HepG2 (cell line): ENCODE results near the gene FAM83C. TPM values are rescaled to one million over a fixed set of nuclear protein-coding genes. Genes with fewer than 3 reads are reported as not detected.

ENCODE experiments used
- ATAC-seq: fragments of 200-7000 bp; cut with Tn5 transposase; 3 replicates; pipeline ENCODE4 v1.9.1; 2020; ENCODE audit warnings: mild to moderate bottlenecking, moderate library complexity
- BruUV-seq: library from RNA; stranded (reverse); fragments of 400-500 nt; replicated peaks from 2 replicates; lab custom pipeline; 2021; lab: Mats Ljungman, UMichigan
- CTCF ChIA-PET: fragments of 300-600 bp; formaldehyde crosslinking; extraction: SDS; loops from one replicate; lab custom pipeline; 2021; ENCODE audit warnings: low total read pairs, inconsistent platforms, low intra/inter-chr PET ratio; lab: Yijun Ruan, JAX
- POLR2A ChIA-PET: fragments of 350-600 bp; sonication (Branson Sonifier 250); formaldehyde crosslinking; loops from one replicate; lab custom pipeline; 2020; ENCODE audit warnings: antibody characterized with exemption, inconsistent platforms; lab: Yijun Ruan, JAX
- DNase-seq: peaks from one replicate; pipeline ENCODE4 v3.0.0-alpha.2; 2015; ENCODE audit warnings: low spot score
- FAIRE-seq: peaks from 3 replicates; lab custom pipeline; 2011; peaks lifted over from hg19 to GRCh38; lab: Jason Lieb, UNC
- H2AFZ ChIP-seq: one replicate; pipeline ENCODE4 v1.6.1; 2011; ENCODE audit warnings: low read length, inconsistent platforms
- H3K27ac ChIP-seq: fragments of 300-600 bp; 3 replicates; pipeline ENCODE4 v1.8.0; 2011; ENCODE audit warnings: mixed run types, mild to moderate bottlenecking, mixed read lengths, low read length, inconsistent platforms; ENCODE audit not compliant: insufficient read depth; ENCODE audit errors: extremely low read length
- H3K27me3 ChIP-seq, 2 experiments: fragments of 200-600 bp in 1 of 2; 2 replicates in 1 of 2; 3 replicates in 1 of 2; pipeline versions ENCODE4 v1.6.0 to v1.8.0; 2011; ENCODE audit warnings: low read length in 2 of 2, mild to moderate bottlenecking in 2 of 2, moderate library complexity in 2 of 2, inconsistent platforms in 1 of 2; ENCODE audit not compliant: insufficient read depth in 2 of 2, control insufficient read depth in 1 of 2
- H3K36me3 ChIP-seq, 2 experiments: fragments of 200-600 bp in 1 of 2; replicated peaks in 1 of 2; 2 replicates in 1 of 2; 3 replicates in 1 of 2; pipeline versions ENCODE4 v1.5.1 to v1.8.0; 2011; ENCODE audit warnings: low read length in 2 of 2, inconsistent platforms in 1 of 2; ENCODE audit not compliant: insufficient read depth in 2 of 2, control insufficient read depth in 1 of 2
- H3K4me1 ChIP-seq: 2 replicates; pipeline ENCODE4 v1.5.1; 2012; ENCODE audit warnings: low read length, inconsistent platforms; ENCODE audit not compliant: insufficient read depth
- H3K4me2 ChIP-seq: 2 replicates; pipeline ENCODE4 v1.6.0; 2011; ENCODE audit warnings: low read depth, low read length, inconsistent platforms
- H3K4me3 ChIP-seq, 3 experiments: fragments of 200-600 bp in 1 of 3; sonication (generic), shearing (Covaris generic) in 1 of 3; replicated peaks in 1 of 3; 2 replicates each; pipeline ENCODE4 v1.5.1; 2011 to 2016; ENCODE audit warnings: low read length in 3 of 3, inconsistent platforms in 2 of 3, low read depth in 2 of 3, mild to moderate bottlenecking in 2 of 3, control low read depth in 1 of 3, mixed read lengths in 1 of 3; ENCODE audit not compliant: insufficient read depth in 1 of 3
- H3K79me2 ChIP-seq: one replicate; pipeline ENCODE4 v1.6.1; 2011; ENCODE audit warnings: low read length, inconsistent platforms; ENCODE audit not compliant: insufficient read depth
- H3K9ac ChIP-seq: 2 replicates; pipeline ENCODE4 v1.6.0; 2011; ENCODE audit warnings: mild to moderate bottlenecking, low read depth, low read length, inconsistent platforms; ENCODE audit not compliant: insufficient read depth
- H3K9me3 ChIP-seq: 2 replicates; pipeline ENCODE4 v1.5.1; 2012; ENCODE audit warnings: mild to moderate bottlenecking, low read length
- H4K20me1 ChIP-seq: 2 replicates; pipeline ENCODE4 v1.6.0; 2011; ENCODE audit warnings: inconsistent platforms, mild to moderate bottlenecking, low read length, moderate library complexity; ENCODE audit not compliant: insufficient read depth
- CREBL2 ChIP-seq: sonication (generic); formaldehyde crosslinking; IDR thresholded peaks from 2 replicates; pipeline ENCODE4 v1.8.1; 2023; ENCODE audit warnings: missing genetic modification reagents, mild to moderate bottlenecking, borderline replicate concordance
- EP300 ChIP-seq, 3 experiments: sonication (generic) in 1 of 3; formaldehyde crosslinking in 1 of 3; IDR thresholded peaks; 2 replicates each; pipeline versions ENCODE4 v1.5.1 to v1.6.1; 2011 to 2020; ENCODE audit warnings: low read depth in 2 of 3, low read length in 2 of 3, borderline replicate concordance in 1 of 3, improper control_type of control experiment in 1 of 3, mild to moderate bottlenecking in 1 of 3, missing genetic modification reagents in 1 of 3, moderate library complexity in 1 of 3
- FUBP1 ChIP-seq: sonication (generic); formaldehyde crosslinking; IDR thresholded peaks from 2 replicates; pipeline ENCODE4 v1.5.1; 2020; ENCODE audit warnings: missing genetic modification reagents, mild to moderate bottlenecking, borderline replicate concordance
- HOXA9 ChIP-seq: sonication (generic); formaldehyde crosslinking; IDR thresholded peaks from 2 replicates; pipeline ENCODE4 v1.8.1; 2022; ENCODE audit warnings: missing genetic modification reagents, mild to moderate bottlenecking, moderate library complexity, borderline replicate concordance
- MIXL1 ChIP-seq: IDR thresholded peaks from 2 replicates; pipeline ENCODE4 v1.6.1; 2016
- PHF5A ChIP-seq: IDR thresholded peaks from one replicate; pipeline ENCODE4 v1.6.1; 2018; ENCODE audit warnings: low read depth, missing genetic modification reagents; ENCODE audit not compliant: unreplicated experiment
- RELA ChIP-seq: sonication (generic); formaldehyde crosslinking; IDR thresholded peaks from 2 replicates; pipeline ENCODE4 v1.4.0; 2020; ENCODE audit warnings: missing genetic modification reagents
- RFXANK ChIP-seq: IDR thresholded peaks from 2 replicates; pipeline ENCODE4 v1.6.1; 2016
- SCMH1 ChIP-seq: sonication (generic); formaldehyde crosslinking; IDR thresholded peaks from 2 replicates; pipeline ENCODE4 v1.9.0; 2021; ENCODE audit warnings: missing genetic modification reagents, mild to moderate bottlenecking, borderline replicate concordance
- SIN3A ChIP-seq: IDR thresholded peaks from 2 replicates; pipeline ENCODE4 v1.6.1; 2011; ENCODE audit warnings: low read depth, mild to moderate bottlenecking, control low read depth, low read length, borderline replicate concordance
- SOX6 ChIP-seq, 2 experiments: fragments of 450-650 bp in 1 of 2; sonication (generic) in 1 of 2; formaldehyde crosslinking in 1 of 2; IDR thresholded peaks; 2 replicates each; pipeline versions ENCODE4 v1.4.0 to v1.6.1; 2017 to 2020; ENCODE audit warnings: antibody characterized with exemption in 1 of 2, mild to moderate bottlenecking in 1 of 2, missing genetic modification reagents in 1 of 2
- XRCC5 ChIP-seq: fragments of 200-400 bp; formaldehyde crosslinking; optimal IDR thresholded peaks from 2 replicates; pipeline ENCODE3; 2017; ENCODE audit warnings: mild to moderate bottlenecking, low read length
- YEATS4 ChIP-seq: sonication (generic); formaldehyde crosslinking; IDR thresholded peaks from 2 replicates; pipeline ENCODE4 v1.4.0; 2020; ENCODE audit warnings: missing genetic modification reagents, borderline replicate concordance
- ZBTB8A ChIP-seq: sonication (generic); formaldehyde crosslinking; IDR thresholded peaks from 2 replicates; pipeline ENCODE4 v1.4.0; 2020; ENCODE audit warnings: mild to moderate bottlenecking, low read depth, missing genetic modification reagents, borderline replicate concordance
- ZFP36L2 ChIP-seq: sonication (generic); formaldehyde crosslinking; IDR thresholded peaks from 2 replicates; pipeline ENCODE4 v1.4.0; 2020; ENCODE audit warnings: missing genetic modification reagents
- ZNF256 ChIP-seq: sonication (generic); formaldehyde crosslinking; conservative IDR thresholded peaks from 2 replicates; pipeline ENCODE4 v1.4.0; 2020; ENCODE audit warnings: missing genetic modification reagents
- ZNF260 ChIP-seq: sonication (generic); formaldehyde crosslinking; IDR thresholded peaks from 2 replicates; pipeline ENCODE4 v1.4.0; 2020; ENCODE audit warnings: missing genetic modification reagents, low read depth, mild to moderate bottlenecking, borderline replicate concordance
- ZNF3 ChIP-seq: IDR thresholded peaks from 2 replicates; pipeline ENCODE4 v1.7.0; 2017; ENCODE audit warnings: inconsistent platforms
- ZNF768 ChIP-seq: sonication (generic); formaldehyde crosslinking; IDR thresholded peaks from 2 replicates; pipeline ENCODE4 v1.4.0; 2020; ENCODE audit warnings: missing genetic modification reagents
- ZSCAN29 ChIP-seq: sonication (generic); formaldehyde crosslinking; conservative IDR thresholded peaks from 2 replicates; pipeline ENCODE4 v1.4.0; 2020; ENCODE audit warnings: mild to moderate bottlenecking, missing genetic modification reagents
- WGBS: methylation state at CpG from one replicate; pipeline ENCODE4 v1.1.6; 2017; ENCODE audit warnings: low lambda C conversion rate; 5-methylcytosine and 5-hydroxymethylcytosine counted together
- in situ Hi-C: cut with HindIII; loops from 2 replicates; pipeline ENCODE4 v1.10.0; 2017; ENCODE audit warnings: low pct_unique_long_range_greater_than_20kb; ENCODE audit not compliant: extremely low pct_ligation_motif_present
- intact Hi-C: fragments of 100-400 bp; cut with micrococcal nuclease; formaldehyde crosslinking; loops from one replicate; pipeline ENCODE4 v1.10.0; 2022; ENCODE audit not compliant: unreplicated experiment
- polyA plus RNA-seq, 8 experiments: library from polyadenylated mRNA; depleted of rRNA in 3 of 8; stranded (reverse) in 7 of 8; unstranded in 1 of 8; fragments of >200 nt; fragmentation: Illumina TruSeq in 4 of 8; extraction: Trizol in 4 of 8; gene quantifications; 2 replicates each; pipeline versions ENCODE4 v1.2.1 to v1.2.3, GENCODE V29; 2011 to 2016; ENCODE audit warnings: low read depth in 4 of 8, missing spikeins in 1 of 8, mixed read lengths in 1 of 8; ENCODE audit not compliant: insufficient read depth in 1 of 8
- total RNA-seq, 5 experiments: library from RNA; depleted of rRNA; stranded (reverse); fragments of >200 nt; fragmentation: Illumina TruSeq; extraction: Trizol; gene quantifications; 2 replicates each; pipeline ENCODE4 v1.2.3, GENCODE V29; 2016; ENCODE audit warnings: low read depth in 1 of 5
- TF ChIP-seq, protein P1 (sequence below): sonication (generic); formaldehyde crosslinking; conservative IDR thresholded peaks from 2 replicates; pipeline ENCODE4 v1.5.0; 2020; ENCODE audit warnings: missing genetic modification reagents
- TF ChIP-seq, protein P2 (sequence below): sonication (generic); formaldehyde crosslinking; IDR thresholded peaks from 2 replicates; pipeline ENCODE4 v1.4.0; 2020; ENCODE audit warnings: missing genetic modification reagents

Gene FAM83C
- total and polyA plus RNA-seq, 2 of the 13 experiments (the other 11 are each of a cell fraction or from before 2014, with no cell fraction given): 0.04 TPM; not detected in 1

DNA sequence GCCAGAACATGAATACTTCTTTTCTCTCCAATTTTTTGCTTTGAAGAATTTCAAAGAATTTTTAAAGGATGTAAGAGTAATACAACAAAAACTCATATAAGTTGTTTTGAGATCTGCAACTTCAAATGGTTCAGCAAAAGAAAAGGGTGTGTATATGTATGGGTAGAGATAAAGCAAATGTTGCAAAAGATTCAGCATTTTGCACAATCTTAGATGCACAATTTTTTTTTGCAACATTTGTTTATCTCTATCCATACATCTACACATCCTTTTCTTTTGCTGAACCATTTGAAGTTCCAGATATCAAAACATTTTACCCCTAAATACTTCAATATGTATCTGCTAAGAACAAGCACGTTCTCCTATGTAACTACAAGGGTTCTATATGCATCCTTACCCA lies 47.4 kb upstream of the FAM83C start (continued):
- TF ChIP-seq FUBP1 (CRISPR knock-in tag): no peak
- TF ChIP-seq ZBTB8A (CRISPR knock-in tag): no peak
- TF ChIP-seq XRCC5: no peak
- no peak for TF ChIP-seq EP300 (IDR thresholded peaks at IDR 0.05; ENCODE audit: low read depth in 2 of 2, low read length in 2 of 2)
- no peak for TF ChIP-seq EP300 (CRISPR knock-in tag; IDR thresholded peaks at IDR 0.05; ENCODE audit: borderline replicate concordance)
- TF ChIP-seq ZFP36L2 (CRISPR knock-in tag): no peak
- no peak for TF ChIP-seq RELA (CRISPR knock-in tag)
- TF ChIP-seq, all 625 proteins: peak for 0

GRCh38 chr20:35339007-35339406 lies 46.8 kb upstream of the FAM83C start:
- H3K9ac ChIP-seq: no peak overlapping the region
- no TSS peak for BruUV-seq
- 93% methylated on average over 2 of the region's 2 CpGs for WGBS
- FAIRE-seq (no peak), ATAC-seq (no peak), DNase-seq (no peak)
- no peak overlapping the region for H3K27ac ChIP-seq
- H3K4me1 ChIP-seq: peaks cover 6% of the 10 kb centered on the region
- no peak overlapping the region for H3K4me2 ChIP-seq
- no peaks in the 10 kb centered on the region for H3K79me2 ChIP-seq
- H4K20me1 ChIP-seq: no peaks in the 10 kb centered on the region
- no peak overlapping the region for H3K4me3 ChIP-seq
- H2AFZ ChIP-seq: no peak overlapping the region
- in situ Hi-C loops (no loop called here), intact Hi-C loops (no loop called here)
- no peaks in the 10 kb centered on the region for H3K9me3 ChIP-seq
- H3K36me3 ChIP-seq: peaks cover 5 to 11% of the 10 kb centered on the region in 2 experiments
- ChIA-PET CTCF (no interaction called here), POLR2A (no interaction called here)
- H3K27me3 ChIP-seq: no peaks in the 10 kb centered on the region
- TF ChIP-seq, protein P1, sequence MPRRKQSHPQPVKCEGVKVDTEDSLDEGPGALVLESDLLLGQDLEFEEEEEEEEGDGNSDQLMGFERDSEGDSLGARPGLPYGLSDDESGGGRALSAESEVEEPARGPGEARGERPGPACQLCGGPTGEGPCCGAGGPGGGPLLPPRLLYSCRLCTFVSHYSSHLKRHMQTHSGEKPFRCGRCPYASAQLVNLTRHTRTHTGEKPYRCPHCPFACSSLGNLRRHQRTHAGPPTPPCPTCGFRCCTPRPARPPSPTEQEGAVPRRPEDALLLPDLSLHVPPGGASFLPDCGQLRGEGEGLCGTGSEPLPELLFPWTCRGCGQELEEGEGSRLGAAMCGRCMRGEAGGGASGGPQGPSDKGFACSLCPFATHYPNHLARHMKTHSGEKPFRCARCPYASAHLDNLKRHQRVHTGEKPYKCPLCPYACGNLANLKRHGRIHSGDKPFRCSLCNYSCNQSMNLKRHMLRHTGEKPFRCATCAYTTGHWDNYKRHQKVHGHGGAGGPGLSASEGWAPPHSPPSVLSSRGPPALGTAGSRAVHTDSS (CRISPR knock-in tag): no peak
- TF ChIP-seq YEATS4: no peak
- TF ChIP-seq SOX6 (IDR thresholded peaks at IDR 0.05): no peak
- no peak for TF ChIP-seq SOX6 (CRISPR knock-in tag; IDR thresholded peaks at IDR 0.05)
- TF ChIP-seq MIXL1 (CRISPR knock-in tag): no peak
- no peak for TF ChIP-seq ZNF3 (CRISPR knock-in tag)
- TF ChIP-seq PHF5A (CRISPR knock-in tag): no peak
- no peak for TF ChIP-seq RFXANK
- no peak for TF ChIP-seq ZNF256 (CRISPR knock-in tag)
- TF ChIP-seq SCMH1 (CRISPR knock-in tag): no peak
- TF ChIP-seq ZNF260 (CRISPR knock-in tag): no peak
- no peak for TF ChIP-seq HOXA9 (CRISPR knock-in tag)
- TF ChIP-seq CREBL2: no peak
- TF ChIP-seq, protein P2, sequence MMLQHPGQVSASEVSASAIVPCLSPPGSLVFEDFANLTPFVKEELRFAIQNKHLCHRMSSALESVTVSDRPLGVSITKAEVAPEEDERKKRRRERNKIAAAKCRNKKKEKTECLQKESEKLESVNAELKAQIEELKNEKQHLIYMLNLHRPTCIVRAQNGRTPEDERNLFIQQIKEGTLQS: no peak
- no peak for TF ChIP-seq SIN3A
- no peak for TF ChIP-seq ZSCAN29
- no peak for TF ChIP-seq ZNF768
